ENCODE measurements around the gene NT5DC1. TPM values are rescaled to one million over a fixed set of nuclear protein-coding genes. Genes with fewer than 3 reads are reported as not detected.

The NT5DC1 gene
- total RNA-seq, 2 experiments from 2014 or later: 26.4 to 43.7 TPM

DNA sequence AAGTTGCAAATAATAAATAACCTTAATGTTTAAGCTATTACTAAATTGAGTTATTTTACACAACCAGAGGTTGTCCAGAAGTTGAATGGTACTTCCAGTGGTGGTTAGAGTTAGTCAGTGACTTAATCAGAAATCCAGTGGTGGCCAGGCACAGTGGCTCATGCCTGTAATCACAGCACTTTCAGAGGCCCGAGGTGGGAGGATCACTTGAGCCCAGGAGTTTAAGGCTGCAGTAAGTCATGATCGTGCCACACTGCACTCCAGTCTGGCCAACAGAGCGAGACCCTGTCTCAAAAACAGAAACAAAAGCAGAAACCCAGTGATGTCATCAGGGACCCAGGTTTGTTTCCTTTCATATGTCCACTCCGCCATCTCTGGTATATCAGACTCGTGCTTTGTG, 118.2 kb downstream of the NT5DC1 start:
- Mint-ChIP-seq H3K27me3 (no peaks in the 10 kb centered on the region), H3K9me3 (ENCODE audit: low read depth) (no peaks in the 10 kb centered on the region), H3K4me1 (no peaks in the 10 kb centered on the region), H3K36me3 (peaks cover 3% of the 10 kb centered on the region), H3K27ac (no peak overlapping the region), H3K4me3 (no peak overlapping the region)
- CTCF ChIA-PET: interaction anchor here (1.0 to 3.1 kb wide), 7 partner anchors 10 to 342 kb away, joined by 4 to 15 read pairs (median 5); no protein-coding TSS in a partner anchor
- no peak for ATAC-seq
- DNase-seq: no peak

DNA sequence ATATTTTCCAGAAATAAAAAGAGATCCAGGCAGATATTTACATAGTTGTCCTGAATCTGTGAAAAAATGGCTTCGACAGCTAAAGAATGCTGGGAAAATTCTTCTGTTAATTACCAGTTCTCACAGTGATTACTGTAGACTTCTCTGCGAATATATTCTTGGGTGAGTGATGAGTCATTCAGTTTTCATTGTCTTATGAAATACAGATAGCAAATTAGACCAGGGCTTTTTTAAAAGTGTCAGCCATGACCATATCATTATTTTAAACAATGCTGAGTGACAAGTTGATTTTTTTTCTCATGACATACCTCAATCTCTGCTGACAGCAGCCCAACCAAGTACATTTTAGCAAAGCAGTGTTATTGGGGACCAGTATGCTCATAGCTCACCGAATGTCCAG, 120.4 kb downstream of the NT5DC1 start:
- Mint-ChIP-seq H3K4me3 (no peak overlapping the region), H3K27ac (no peak overlapping the region), H3K27me3 (no peaks in the 10 kb centered on the region), H3K36me3 (peaks cover 3% of the 10 kb centered on the region), H3K9me3 (ENCODE audit: low read depth) (no peaks in the 10 kb centered on the region), H3K4me1 (no peaks in the 10 kb centered on the region)
- ATAC-seq (no peak), DNase-seq (no peak)
- CTCF ChIA-PET: no interaction called here

- H3K27me3 Mint-ChIP-seq: no peaks in the 10 kb centered on the region
- H3K36me3 Mint-ChIP-seq: peaks cover 3% of the 10 kb centered on the region
- H3K27ac Mint-ChIP-seq: no peak overlapping the region
- no peaks in the 10 kb centered on the region for H3K4me1 Mint-ChIP-seq
- CTCF ChIA-PET: no interaction called here
- no peaks in the 10 kb centered on the region for H3K9me3 Mint-ChIP-seq (ENCODE audit: low read depth)
- ATAC-seq: no peak
- no peak overlapping the region for H3K4me3 Mint-ChIP-seq
- no peak for DNase-seq
These were observed 121.3 kb downstream of the NT5DC1 start for GRCh38 chr6:116221911-116222310.

- Mint-ChIP-seq H3K9me3 (ENCODE audit: low read depth) (no peaks in the 10 kb centered on the region), H3K27ac (no peak overlapping the region), H3K4me1 (no peaks in the 10 kb centered on the region), H3K27me3 (no peaks in the 10 kb centered on the region), H3K4me3 (no peak overlapping the region), H3K36me3 (peaks cover 3% of the 10 kb centered on the region)
- DNase-seq (no peak), ATAC-seq (no peak)
- CTCF ChIA-PET: interaction anchor here (0.7 kb wide), 1 partner anchor 8 kb away, joined by 3 read pairs; no protein-coding TSS in a partner anchor
These were observed 122.7 kb downstream of the NT5DC1 start for GRCh38 chr6:116223355-116223754.

DNA sequence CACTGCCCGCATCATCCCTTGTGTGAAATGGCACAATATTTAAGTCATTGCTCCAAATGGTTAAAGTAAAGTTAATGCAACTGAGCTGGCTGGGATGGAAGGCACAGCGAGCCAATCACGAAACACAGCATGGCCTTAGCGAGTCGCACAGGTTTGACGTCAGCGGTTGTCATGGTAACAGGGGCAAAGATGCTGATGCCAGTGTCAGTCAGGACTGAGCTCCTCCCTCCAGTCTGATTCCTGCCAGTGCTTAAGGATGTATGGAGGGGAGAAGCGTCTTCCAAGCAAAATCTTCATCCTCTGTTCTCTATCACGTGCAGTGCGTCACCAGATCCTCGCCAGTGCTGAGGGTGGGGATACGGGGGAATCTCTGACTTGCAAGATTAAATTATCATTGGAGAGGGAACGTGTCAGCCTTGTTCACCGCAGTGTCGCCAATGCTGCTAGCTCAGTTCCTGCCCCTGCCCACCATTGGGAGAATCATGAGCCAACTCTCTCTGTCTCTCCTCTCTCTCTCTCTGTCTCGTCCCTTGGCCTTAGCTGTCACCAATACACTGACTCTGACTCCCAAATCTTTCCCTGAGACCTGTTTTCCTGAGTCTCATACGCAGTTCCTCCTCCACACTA, 128.7 kb downstream of the NT5DC1 start:
- Mint-ChIP-seq H3K4me3 (no peak overlapping the region), H3K4me1 (no peaks in the 10 kb centered on the region), H3K36me3 (no peaks in the 10 kb centered on the region), H3K27me3 (no peaks in the 10 kb centered on the region), H3K27ac (no peak overlapping the region), H3K9me3 (ENCODE audit: low read depth) (no peaks in the 10 kb centered on the region)
- DNase-seq (no peak), ATAC-seq (no peak)
- CTCF ChIA-PET: interaction anchor here (2.5 kb wide), 1 partner anchor 12 kb away, joined by 15 read pairs; no protein-coding TSS in a partner anchor

GRCh38 chr6:116234689-116235088, 134.0 kb downstream of the NT5DC1 start:
- Mint-ChIP-seq H3K36me3 (peaks cover under 1% of the 10 kb centered on the region), H3K4me1 (no peaks in the 10 kb centered on the region), H3K27ac (no peak overlapping the region), H3K4me3 (no peak overlapping the region), H3K9me3 (ENCODE audit: low read depth) (no peaks in the 10 kb centered on the region), H3K27me3 (no peaks in the 10 kb centered on the region)
- ATAC-seq (no peak), DNase-seq (no peak)
- CTCF ChIA-PET: no interaction called here

- Mint-ChIP-seq H3K36me3 (peaks cover 3% of the 10 kb centered on the region), H3K4me1 (no peaks in the 10 kb centered on the region), H3K27ac (no peak overlapping the region), H3K4me3 (no peak overlapping the region), H3K9me3 (ENCODE audit: low read depth) (no peaks in the 10 kb centered on the region), H3K27me3 (no peaks in the 10 kb centered on the region)
- DNase-seq: no peak
- CTCF ChIA-PET: interaction anchor here (0.7 kb wide), 1 partner anchor 49 kb away, joined by 3 read pairs; no protein-coding TSS in a partner anchor
- no peak for ATAC-seq
These were observed 137.4 kb downstream of the NT5DC1 start for GRCh38 chr6:116238083-116238482.

GRCh38 chr6:116239256-116239655, 138.6 kb downstream of the NT5DC1 start:
- no peak for DNase-seq
- no peaks in the 10 kb centered on the region for H3K27me3 Mint-ChIP-seq
- H3K4me1 Mint-ChIP-seq: no peaks in the 10 kb centered on the region
- no peak overlapping the region for H3K27ac Mint-ChIP-seq
- H3K4me3 Mint-ChIP-seq: no peak overlapping the region
- H3K36me3 Mint-ChIP-seq: peaks cover 3% of the 10 kb centered on the region
- CTCF ChIA-PET: interaction anchor here (1.3 kb wide), 1 partner anchor 8 kb away, joined by 4 read pairs; no protein-coding TSS in a partner anchor
- no peak for ATAC-seq
- no peaks in the 10 kb centered on the region for H3K9me3 Mint-ChIP-seq (ENCODE audit: low read depth)

DNA sequence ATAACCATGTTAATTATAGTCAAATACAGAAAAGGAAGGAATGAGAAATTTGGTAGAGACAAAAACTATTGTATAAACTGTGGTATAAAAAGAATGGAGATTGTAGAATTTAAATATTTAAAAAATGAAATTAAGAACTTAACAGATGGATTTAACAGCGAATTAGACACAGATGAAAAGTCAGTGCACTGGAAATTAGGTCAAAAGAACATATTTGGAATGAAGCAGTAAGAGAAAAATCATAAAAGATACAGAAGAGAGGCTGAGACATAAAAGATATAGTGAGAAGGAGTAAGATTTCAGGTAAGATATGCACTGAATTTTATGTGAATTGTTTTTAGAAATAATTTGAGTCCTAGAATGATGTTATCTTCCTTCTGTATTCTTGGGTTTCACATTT, 139.2 kb downstream of the NT5DC1 start:
- CTCF ChIA-PET: interaction anchor here (1.3 kb wide), 1 partner anchor 8 kb away, joined by 4 read pairs; no protein-coding TSS in a partner anchor
- no peaks in the 10 kb centered on the region for H3K4me1 Mint-ChIP-seq
- DNase-seq (no peak), ATAC-seq (no peak)
- no peaks in the 10 kb centered on the region for H3K27me3 Mint-ChIP-seq
- no peaks in the 10 kb centered on the region for H3K9me3 Mint-ChIP-seq (ENCODE audit: low read depth)
- H3K27ac Mint-ChIP-seq: no peak overlapping the region
- no peak overlapping the region for H3K4me3 Mint-ChIP-seq
- peaks cover 3% of the 10 kb centered on the region for H3K36me3 Mint-ChIP-seq

- H3K27me3 Mint-ChIP-seq: no peaks in the 10 kb centered on the region
- H3K27ac Mint-ChIP-seq: no peak overlapping the region
- DNase-seq (no peak), ATAC-seq (no peak)
- no peak overlapping the region for H3K4me3 Mint-ChIP-seq
- CTCF ChIA-PET: interaction anchor here (1.3 kb wide), 1 partner anchor 44 kb away, joined by 3 read pairs; no protein-coding TSS in a partner anchor
- H3K9me3 Mint-ChIP-seq (ENCODE audit: low read depth): no peaks in the 10 kb centered on the region
- H3K4me1 Mint-ChIP-seq: peaks cover 4% of the 10 kb centered on the region
- peaks cover 3% of the 10 kb centered on the region for H3K36me3 Mint-ChIP-seq
These were observed 143.6 kb downstream of the NT5DC1 start for GRCh38 chr6:116244284-116244683.

DNA sequence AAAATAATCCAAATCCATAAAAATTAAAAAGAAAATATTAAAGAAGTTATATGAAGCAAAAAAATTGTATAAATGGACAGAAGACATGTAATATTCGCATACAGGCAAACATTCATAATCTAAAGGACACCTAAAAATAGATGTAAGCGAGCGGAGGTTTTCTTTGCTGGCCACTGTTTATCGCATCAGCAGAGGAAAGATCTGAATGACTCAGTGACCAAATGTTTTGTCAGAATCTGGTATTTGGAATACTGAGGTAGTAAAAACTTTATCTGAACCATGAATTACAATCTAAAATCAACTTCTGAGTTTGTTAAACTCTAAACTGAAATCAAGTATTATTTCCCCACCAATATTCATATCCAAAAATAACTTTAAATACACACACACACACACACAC, 145.4 kb downstream of the NT5DC1 start:
- H3K27ac Mint-ChIP-seq: no peak overlapping the region
- H3K4me1 Mint-ChIP-seq: peaks cover 16% of the 10 kb centered on the region
- CTCF ChIA-PET: no interaction called here
- no peaks in the 10 kb centered on the region for H3K27me3 Mint-ChIP-seq
- ATAC-seq (no peak), DNase-seq (no peak)
- H3K36me3 Mint-ChIP-seq: peaks cover 2% of the 10 kb centered on the region
- no peak overlapping the region for H3K4me3 Mint-ChIP-seq
- no peaks in the 10 kb centered on the region for H3K9me3 Mint-ChIP-seq (ENCODE audit: low read depth)

DNA sequence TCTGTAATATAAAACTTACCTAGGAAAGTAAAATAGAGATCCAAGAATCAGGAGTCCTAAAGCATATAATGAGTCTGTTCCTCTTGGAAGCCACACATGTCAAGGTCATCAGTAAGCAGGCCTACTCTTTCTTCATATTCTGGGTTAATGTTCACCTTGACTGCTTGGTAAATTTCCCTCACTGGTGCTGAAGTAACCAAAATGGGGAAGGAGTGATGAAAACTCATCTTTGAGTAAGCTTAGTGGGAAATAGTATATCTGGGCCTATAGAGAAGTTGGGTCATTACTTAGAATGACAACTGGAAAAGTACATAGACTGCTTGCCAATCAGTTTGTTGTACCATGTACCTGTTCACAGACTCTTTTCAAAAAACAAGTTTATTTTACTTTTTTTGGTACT, 146.6 kb downstream of the NT5DC1 start:
- Mint-ChIP-seq H3K9me3 (ENCODE audit: low read depth) (no peaks in the 10 kb centered on the region), H3K27ac (no peak overlapping the region), H3K36me3 (peaks cover 8% of the 10 kb centered on the region), H3K4me1 (peaks cover 27% of the 10 kb centered on the region), H3K27me3 (no peaks in the 10 kb centered on the region), H3K4me3 (no peak overlapping the region)
- ATAC-seq (no peak), DNase-seq (no peak)
- CTCF ChIA-PET: interaction anchor here (1.6 kb wide), 1 partner anchor 8 kb away, joined by 4 read pairs; no protein-coding TSS in a partner anchor

DNA sequence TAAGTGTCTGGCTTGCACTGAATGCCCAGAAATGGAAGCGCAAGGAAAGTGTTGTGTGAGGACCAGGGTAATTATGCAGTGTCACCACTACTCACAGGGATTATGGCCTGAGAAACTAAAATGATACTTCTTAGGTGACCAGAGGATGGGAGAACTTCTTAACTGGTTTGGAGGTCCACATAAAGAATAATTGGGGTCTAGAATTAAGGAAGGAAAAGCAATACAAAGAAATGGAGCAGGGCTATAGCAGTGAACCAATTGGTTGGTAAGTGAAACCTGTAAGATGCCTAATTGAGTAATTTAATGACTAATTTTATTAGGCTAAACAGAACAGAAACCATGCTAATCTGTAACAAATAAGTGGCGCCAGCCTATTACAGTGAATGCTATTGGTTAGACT, 147.9 kb downstream of the NT5DC1 start:
- CTCF ChIA-PET: interaction anchor here (1.6 kb wide), 1 partner anchor 9 kb away, joined by 4 read pairs; no protein-coding TSS in a partner anchor
- H3K9me3 Mint-ChIP-seq (ENCODE audit: low read depth): no peaks in the 10 kb centered on the region
- H3K36me3 Mint-ChIP-seq: peaks cover 10% of the 10 kb centered on the region
- no peak overlapping the region for H3K4me3 Mint-ChIP-seq
- no peak for ATAC-seq
- H3K4me1 Mint-ChIP-seq: peaks cover 31% of the 10 kb centered on the region
- no peak for DNase-seq
- H3K27ac Mint-ChIP-seq: no peak overlapping the region
- H3K27me3 Mint-ChIP-seq: no peaks in the 10 kb centered on the region

Measured in activated CD8-positive, alpha-beta memory T cell treated with anti-CD3 and anti-CD28 coated beads, Interleukin-2, amount 10 ng/mL, durations not matched to agents 7 days and 5 days (primary cell).